Measurements from ENCODE around the gene RUSC2.
"Not testable (repeated sequence)": the region's sequence is repeated elsewhere in the genome, so short reads cannot be mapped to it uniquely, and the experiment has no call there.

RUSC2 gene

GRCh38 chr9:35522187-35522586, 32.3 kb downstream of the RUSC2 start:
- H3K23ac ChIP-seq (ENCODE audit: low read length), result no peak overlapping the region
- no peak for DNase-seq
- no peak overlapping the region for H2AK5ac ChIP-seq (ENCODE audit: low read length)
- no peak overlapping the region for H4K8ac ChIP-seq (ENCODE audit: low read depth, low read length)
- no peak overlapping the region for H2BK12ac ChIP-seq (ENCODE audit: low read length)
- no peak overlapping the region for H3K4ac ChIP-seq (ENCODE audit: low read depth, low read length)
- H3K79me1 ChIP-seq (ENCODE audit: low read length), result peaks cover 28% of the 10 kb centered on the region
- H3K4me1 ChIP-seq (ENCODE audit: control insufficient read depth in 1 of 2, insufficient read depth in 2 of 2, low read length in 2 of 2), result peaks cover 32 to 39% of the 10 kb centered on the region in 2 experiments
- no peaks in the 10 kb centered on the region for H3K27me3 ChIP-seq (ENCODE audit: insufficient read depth, low read length)
- peak overlapping the region; percentile 5 for H3K27ac ChIP-seq (ENCODE audit: low read depth, low read length)
- no peak overlapping the region for H2AFZ ChIP-seq (ENCODE audit: insufficient read depth, low read length, poor library complexity)
- no peak overlapping the region for H3K4me2 ChIP-seq (ENCODE audit: low read length)
- no peak overlapping the region for H4K91ac ChIP-seq (ENCODE audit: low read depth, low read length)
- peaks cover 2% of the 10 kb centered on the region for H3K79me2 ChIP-seq (ENCODE audit: control insufficient read depth, insufficient read depth, low read length, poor library complexity)
- peak overlapping the region; percentile 18 for H2BK120ac ChIP-seq (ENCODE audit: insufficient read depth, low read length, poor library complexity)
- no peak overlapping the region for H3K18ac ChIP-seq (ENCODE audit: low read length)
- no peaks in the 10 kb centered on the region for H3K36me3 ChIP-seq (ENCODE audit: control insufficient read depth in 1 of 2, insufficient read depth in 2 of 2, low read length in 2 of 2)
- peak overlapping the region; percentile 68 for H2BK5ac ChIP-seq (ENCODE audit: low read depth, low read length, poor library complexity)
- no peak overlapping the region for H4K12ac ChIP-seq (ENCODE audit: low read depth, low read length)
- H3K9ac ChIP-seq (ENCODE audit: low read length), result no peak overlapping the region
- H3K14ac ChIP-seq (ENCODE audit: low read length), result no peak overlapping the region
- no peaks in the 10 kb centered on the region for H3K9me3 ChIP-seq (ENCODE audit: insufficient read depth, low read depth, low read length)
- no peak overlapping the region for H3K4me3 ChIP-seq (ENCODE audit: low read depth, low read length)

- no peak overlapping the region for H4K91ac ChIP-seq (ENCODE audit: low read depth, low read length)
- no peak overlapping the region for H2AFZ ChIP-seq (ENCODE audit: insufficient read depth, low read length, poor library complexity)
- no peak overlapping the region for H3K4ac ChIP-seq (ENCODE audit: low read depth, low read length)
- no peak overlapping the region for H4K8ac ChIP-seq (ENCODE audit: low read depth, low read length)
- no peak overlapping the region for H4K12ac ChIP-seq (ENCODE audit: low read depth, low read length)
- no peaks in the 10 kb centered on the region for H3K9me3 ChIP-seq (ENCODE audit: insufficient read depth, low read depth, low read length)
- no peak overlapping the region for H3K18ac ChIP-seq (ENCODE audit: low read length)
- no peak overlapping the region for H3K4me3 ChIP-seq (ENCODE audit: low read depth, low read length)
- H3K36me3 ChIP-seq (ENCODE audit: control insufficient read depth in 1 of 2, insufficient read depth in 2 of 2, low read length in 2 of 2), result no peaks in the 10 kb centered on the region
- WGBS (ENCODE audit: extremely low coverage, insufficient coverage, insufficient read length), result no CpG with 5 or more reads among the region's 1 CpG
- H3K27ac ChIP-seq (ENCODE audit: low read depth, low read length), result no peak overlapping the region
- DNase-seq, result no peak
- H3K79me2 ChIP-seq (ENCODE audit: control insufficient read depth, insufficient read depth, low read length, poor library complexity), result no peaks in the 10 kb centered on the region
- H3K9ac ChIP-seq (ENCODE audit: low read length), result no peak overlapping the region
- no peak overlapping the region for H2BK12ac ChIP-seq (ENCODE audit: low read length)
- no peak overlapping the region for H2BK5ac ChIP-seq (ENCODE audit: low read depth, low read length, poor library complexity)
- H3K79me1 ChIP-seq (ENCODE audit: low read length), result peaks cover 23% of the 10 kb centered on the region
- no peak overlapping the region for H3K14ac ChIP-seq (ENCODE audit: low read length)
- peaks cover 28 to 35% of the 10 kb centered on the region in 2 experiments for H3K4me1 ChIP-seq (ENCODE audit: control insufficient read depth in 1 of 2, insufficient read depth in 2 of 2, low read length in 2 of 2)
- no peak overlapping the region for H2BK120ac ChIP-seq (ENCODE audit: insufficient read depth, low read length, poor library complexity)
- no peaks in the 10 kb centered on the region for H3K27me3 ChIP-seq (ENCODE audit: insufficient read depth, low read length)
- no peak overlapping the region for H3K4me2 ChIP-seq (ENCODE audit: low read length)
- H2AK5ac ChIP-seq (ENCODE audit: low read length), result no peak overlapping the region
- no peak overlapping the region for H3K23ac ChIP-seq (ENCODE audit: low read length)
Observed at GRCh38 chr9:35522700-35523099, 32.8 kb downstream of the RUSC2 start.

- H4K91ac ChIP-seq (ENCODE audit: low read depth, low read length), result not testable (repeated sequence)
Observed at GRCh38 chr9:35523556-35523955, 33.6 kb downstream of the RUSC2 start.

GRCh38 chr9:35526087-35526801, 36.3 kb downstream of the RUSC2 start:
- no peak overlapping the region for H3K4me2 ChIP-seq (ENCODE audit: low read length)
- DNase-seq, result peak in 1 of 2 donors; percentile 19
- H3K4me3 ChIP-seq (ENCODE audit: low read depth, low read length), result no peak overlapping the region
- H2AK5ac ChIP-seq (ENCODE audit: low read length), result no peak overlapping the region
- H2BK12ac ChIP-seq (ENCODE audit: low read length), result no peak overlapping the region
- no peaks in the 10 kb centered on the region for H3K36me3 ChIP-seq (ENCODE audit: control insufficient read depth in 1 of 2, insufficient read depth in 2 of 2, low read length in 2 of 2)
- peaks cover 2% of the 10 kb centered on the region for H3K79me1 ChIP-seq (ENCODE audit: low read length)
- no peak overlapping the region for H4K91ac ChIP-seq (ENCODE audit: low read depth, low read length)
- no peak overlapping the region for H3K9ac ChIP-seq (ENCODE audit: low read length)
- H4K8ac ChIP-seq (ENCODE audit: low read depth, low read length), result no peak overlapping the region
- H3K18ac ChIP-seq (ENCODE audit: low read length), result no peak overlapping the region
- no peak overlapping the region for H3K23ac ChIP-seq (ENCODE audit: low read length)
- WGBS (ENCODE audit: extremely low coverage, insufficient coverage, insufficient read length), result no CpG with 5 or more reads among the region's 1 CpG
- no peak overlapping the region for H2BK5ac ChIP-seq (ENCODE audit: low read depth, low read length, poor library complexity)
- H3K9me3 ChIP-seq (ENCODE audit: insufficient read depth, low read depth, low read length), result no peaks in the 10 kb centered on the region
- H3K79me2 ChIP-seq (ENCODE audit: control insufficient read depth, insufficient read depth, low read length, poor library complexity), result no peaks in the 10 kb centered on the region
- no peak overlapping the region for H4K12ac ChIP-seq (ENCODE audit: low read depth, low read length)
- H2AFZ ChIP-seq (ENCODE audit: insufficient read depth, low read length, poor library complexity), result no peak overlapping the region
- H3K4me1 ChIP-seq (ENCODE audit: control insufficient read depth in 1 of 2, insufficient read depth in 2 of 2, low read length in 2 of 2), result peaks cover 4 to 9% of the 10 kb centered on the region in 2 experiments
- no peak overlapping the region for H3K27ac ChIP-seq (ENCODE audit: low read depth, low read length)
- H3K14ac ChIP-seq (ENCODE audit: low read length), result no peak overlapping the region
- H2BK120ac ChIP-seq (ENCODE audit: insufficient read depth, low read length, poor library complexity), result no peak overlapping the region
- no peaks in the 10 kb centered on the region for H3K27me3 ChIP-seq (ENCODE audit: insufficient read depth, low read length)
- no peak overlapping the region for H3K4ac ChIP-seq (ENCODE audit: low read depth, low read length)

More at GRCh38 chr9:35523556-35523955, 33.6 kb downstream of the RUSC2 start:
- not testable (repeated sequence) for H3K23ac ChIP-seq (ENCODE audit: low read length); H2BK5ac ChIP-seq (ENCODE audit: low read depth, low read length, poor library complexity); H4K12ac ChIP-seq (ENCODE audit: low read depth, low read length); DNase-seq; H2AFZ ChIP-seq (ENCODE audit: insufficient read depth, low read length, poor library complexity); H3K4me2 ChIP-seq (ENCODE audit: low read length); H3K9ac ChIP-seq (ENCODE audit: low read length); H3K27me3 ChIP-seq (ENCODE audit: insufficient read depth, low read length); H2BK12ac ChIP-seq (ENCODE audit: low read length); H3K4ac ChIP-seq (ENCODE audit: low read depth, low read length); H3K4me3 ChIP-seq (ENCODE audit: low read depth, low read length); H4K8ac ChIP-seq (ENCODE audit: low read depth, low read length); H3K14ac ChIP-seq (ENCODE audit: low read length); H3K79me2 ChIP-seq (ENCODE audit: control insufficient read depth, insufficient read depth, low read length, poor library complexity); H3K27ac ChIP-seq (ENCODE audit: low read depth, low read length); H3K18ac ChIP-seq (ENCODE audit: low read length); H2BK120ac ChIP-seq (ENCODE audit: insufficient read depth, low read length, poor library complexity); H3K9me3 ChIP-seq (ENCODE audit: insufficient read depth, low read depth, low read length); H2AK5ac ChIP-seq (ENCODE audit: low read length); H3K36me3 ChIP-seq (ENCODE audit: control insufficient read depth in 1 of 2, insufficient read depth in 2 of 2, low read length in 2 of 2)
- H3K4me1 ChIP-seq (ENCODE audit: control insufficient read depth in 1 of 2, insufficient read depth in 2 of 2, low read length in 2 of 2), result peaks cover 24 to 29% of the 10 kb centered on the region in 2 experiments
- peaks cover 18% of the 10 kb centered on the region for H3K79me1 ChIP-seq (ENCODE audit: low read length)

Measured in trophoblast cell (in vitro differentiated cells and primary cell).